D341Med (cell line): ENCODE measurements around the gene CGB2.
"Not testable (repeated sequence)": the region's sequence is repeated elsewhere in the genome, so short reads cannot be mapped to it uniquely, and the experiment has no call there.

ENCODE experiments used
- DNase-seq: peaks from one replicate; pipeline ENCODE4 v3.0.0; 2012; ENCODE audit warnings: low spot score

Gene CGB2

DNA sequence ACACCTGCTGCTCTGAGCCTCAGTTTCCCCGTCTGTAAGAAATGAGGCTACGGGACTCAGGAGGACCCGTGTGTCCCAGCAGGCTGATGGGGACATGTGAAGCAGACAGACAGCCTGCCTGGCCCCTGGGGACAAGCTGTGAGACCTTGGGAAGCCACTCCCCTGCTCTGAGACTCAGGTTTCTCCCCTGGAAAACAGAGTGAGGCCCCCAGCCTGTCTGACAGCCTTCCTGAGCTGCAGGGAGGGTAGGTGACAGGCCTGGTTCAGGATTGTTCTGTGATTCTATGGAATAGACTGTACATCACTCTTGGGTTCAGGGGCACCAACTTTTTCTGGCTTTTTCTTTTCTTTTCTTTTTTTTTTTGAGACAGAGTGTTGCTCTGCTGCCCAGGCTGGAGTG lies 35.9 kb downstream of the CGB2 start:
- peak; percentile 43 for DNase-seq

DNA sequence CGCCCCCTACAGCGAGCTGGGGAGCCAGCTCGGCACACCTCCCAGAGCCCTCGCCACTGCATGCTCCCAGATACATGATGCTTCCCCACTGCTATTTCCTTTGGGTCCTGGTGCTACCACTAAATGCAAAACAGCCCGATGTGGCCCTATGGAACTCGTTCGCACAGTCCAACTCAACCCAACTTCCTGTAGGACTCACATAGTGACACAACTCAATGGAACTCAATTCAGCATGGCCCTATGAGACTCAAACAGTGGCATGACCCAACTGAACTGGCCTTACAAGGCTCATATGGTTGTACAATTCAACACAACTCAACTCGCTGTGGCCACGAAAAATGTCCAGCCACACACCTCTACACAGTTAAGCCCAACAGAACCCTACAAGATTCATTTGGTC lies 37.3 kb downstream of the CGB2 start:
- no peak for DNase-seq

DNA sequence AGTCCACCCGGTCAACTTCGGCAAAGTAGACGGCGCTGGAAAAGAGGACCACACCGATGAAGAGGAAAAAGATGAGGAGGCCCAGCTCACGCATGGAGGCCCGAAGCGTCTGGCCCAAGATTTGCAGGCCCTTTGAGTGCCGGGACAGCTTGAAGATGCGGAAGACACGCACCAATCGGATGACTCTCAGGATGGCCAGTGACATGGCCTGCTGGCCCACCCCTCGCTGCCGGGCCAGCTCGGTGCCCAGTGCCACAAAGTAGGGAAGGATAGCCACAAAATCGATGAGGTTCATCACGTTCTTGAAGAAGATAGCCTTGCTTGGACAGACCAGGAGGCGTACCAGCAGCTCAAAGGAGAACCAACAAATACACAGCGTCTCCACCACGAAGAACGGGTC lies 38.7 kb downstream of the CGB2 start:
- DNase-seq = no peak

DNA sequence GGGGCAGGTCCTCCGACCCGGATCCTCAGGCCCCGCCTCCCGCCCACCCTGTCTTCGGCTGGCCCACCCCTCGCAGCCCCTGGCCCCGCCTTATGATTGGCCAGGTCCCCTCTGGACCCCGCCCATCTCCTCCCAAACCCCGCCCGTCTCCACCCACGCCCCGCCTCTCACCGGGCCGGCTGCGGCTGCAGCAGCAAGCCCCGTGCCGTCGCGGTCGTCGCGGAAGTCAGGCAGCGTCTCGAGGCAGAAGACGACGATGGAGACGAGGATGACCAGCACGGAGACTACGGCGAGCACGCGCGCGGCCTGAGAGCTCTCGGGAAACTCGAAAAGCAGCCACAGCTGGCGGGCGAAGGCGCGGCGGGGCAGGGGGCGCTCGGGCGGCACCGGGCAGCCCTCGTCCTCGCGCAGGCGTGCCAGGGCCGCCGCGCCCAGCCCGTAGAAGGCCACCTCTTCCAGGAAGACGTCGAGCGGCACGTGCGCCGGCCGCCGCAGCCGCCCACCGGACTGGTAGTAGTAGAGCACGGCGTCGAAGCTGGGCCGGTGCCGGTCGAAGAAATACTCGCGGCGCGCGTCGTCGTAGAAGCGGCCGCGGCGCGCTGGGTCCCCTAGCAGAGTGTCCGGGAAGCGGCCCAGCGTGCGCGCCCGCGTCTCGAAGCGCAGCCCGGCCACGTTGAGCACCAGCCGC lies 40.3 kb downstream of the CGB2 start:
- peak; percentile 72 for DNase-seq

DNA sequence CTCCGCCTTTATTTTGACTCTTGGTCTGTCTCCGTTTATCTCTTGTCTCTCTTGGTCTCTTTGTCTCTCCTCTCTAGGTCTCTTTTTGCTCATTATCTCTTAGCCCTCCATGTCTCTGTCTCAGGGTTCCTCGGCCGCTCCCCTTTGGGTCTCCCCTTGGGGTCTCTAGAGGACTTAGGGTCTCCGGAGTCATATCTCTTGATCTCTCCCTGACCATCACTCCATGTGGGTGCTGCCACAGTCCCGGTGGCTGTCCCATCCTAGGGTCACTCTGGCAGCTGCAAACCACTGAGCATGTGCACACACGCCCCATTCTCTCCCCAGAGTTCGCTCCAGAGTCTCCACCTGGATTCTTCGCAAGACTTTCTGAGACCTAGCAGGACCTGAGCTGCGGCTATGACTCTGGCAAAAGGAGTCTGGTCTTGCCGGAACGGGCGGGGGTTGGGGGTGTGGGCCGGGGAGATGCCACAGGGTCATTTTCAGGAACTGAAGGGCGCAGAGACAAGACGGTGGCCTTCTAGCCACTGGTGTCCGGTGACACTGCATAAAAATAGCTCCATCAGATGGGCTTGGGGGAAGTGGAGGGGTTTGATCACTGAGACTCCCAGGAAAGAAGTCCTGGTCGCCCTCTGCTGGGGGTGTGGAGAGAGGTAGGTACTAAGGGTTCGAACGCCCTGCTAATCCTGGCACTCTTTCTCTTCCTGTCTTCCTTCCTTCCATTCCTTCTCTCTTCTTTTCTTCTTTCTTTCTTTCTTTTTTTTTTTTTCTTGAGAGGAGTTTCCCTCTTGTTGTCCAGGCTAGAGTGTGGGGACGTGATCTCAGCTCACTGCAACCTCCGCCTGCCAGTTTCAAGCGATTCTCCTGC lies 42.1 kb downstream of the CGB2 start:
- DNase-seq = peak; percentile 71

DNA sequence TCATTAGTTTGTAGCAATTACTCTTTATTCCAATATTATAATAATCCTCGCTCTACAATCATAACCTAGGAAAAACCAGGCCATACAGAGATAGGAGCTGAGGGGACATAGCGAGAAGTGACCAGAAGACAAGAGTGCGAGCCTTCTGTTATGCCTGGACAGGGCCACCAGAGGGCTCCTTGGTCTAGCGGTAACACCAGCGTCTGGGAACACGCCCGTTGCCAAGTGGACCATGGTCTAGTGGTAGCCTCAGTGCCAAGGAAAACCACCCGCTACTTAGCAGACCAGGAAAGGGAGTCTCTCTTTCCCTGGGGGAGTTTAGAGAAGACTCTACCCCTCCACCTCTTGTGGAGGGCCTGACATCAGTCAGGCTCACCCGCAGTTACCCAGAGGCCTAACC lies 43.2 kb downstream of the CGB2 start:
- not testable (repeated sequence) for DNase-seq

DNA sequence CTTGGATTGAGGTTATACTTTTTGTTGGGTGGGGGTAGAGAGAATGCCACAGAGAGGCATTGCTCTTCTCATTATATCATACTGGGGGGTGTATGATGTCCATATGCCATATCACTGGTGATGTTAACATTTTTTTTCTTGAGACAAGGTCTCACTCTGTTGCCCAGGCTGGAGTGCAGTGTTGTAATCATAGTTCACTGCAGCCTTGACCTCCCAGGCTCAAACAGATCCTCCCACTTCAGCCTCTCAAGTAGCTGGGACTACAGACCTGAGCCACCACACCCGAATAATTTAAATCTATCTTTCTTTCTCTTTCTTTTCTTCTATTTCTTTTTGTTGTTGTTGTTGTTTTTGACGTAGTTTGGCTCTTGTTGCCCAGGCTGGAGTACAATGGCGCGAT lies 48.7 kb downstream of the CGB2 start:
- DNase-seq = no peak

DNA sequence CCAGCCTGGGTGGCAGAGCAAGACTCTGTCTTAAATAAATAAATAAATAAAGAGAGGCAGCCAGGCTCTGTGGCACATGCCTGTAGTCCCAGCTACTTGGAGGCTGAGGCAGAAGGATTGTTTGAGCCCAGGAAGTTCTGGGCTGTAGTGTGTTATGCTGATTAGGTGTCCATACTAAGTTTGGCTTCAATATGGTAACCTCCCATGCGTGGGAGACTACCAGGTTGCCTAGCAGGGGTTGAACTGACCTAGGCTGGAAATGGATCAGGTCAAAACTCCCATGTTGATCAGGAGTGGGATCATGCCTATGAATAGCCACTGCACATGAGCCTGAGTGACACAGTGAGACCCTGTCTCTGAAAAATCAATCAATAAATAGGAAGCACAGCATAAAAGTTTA lies 49.6 kb downstream of the CGB2 start:
- no peak for DNase-seq
